ENCODE results near the gene BMERB1.
"Not testable (repeated sequence)": the region's sequence is repeated elsewhere in the genome, so short reads cannot be mapped to it uniquely, and the experiment has no call there.

DNA sequence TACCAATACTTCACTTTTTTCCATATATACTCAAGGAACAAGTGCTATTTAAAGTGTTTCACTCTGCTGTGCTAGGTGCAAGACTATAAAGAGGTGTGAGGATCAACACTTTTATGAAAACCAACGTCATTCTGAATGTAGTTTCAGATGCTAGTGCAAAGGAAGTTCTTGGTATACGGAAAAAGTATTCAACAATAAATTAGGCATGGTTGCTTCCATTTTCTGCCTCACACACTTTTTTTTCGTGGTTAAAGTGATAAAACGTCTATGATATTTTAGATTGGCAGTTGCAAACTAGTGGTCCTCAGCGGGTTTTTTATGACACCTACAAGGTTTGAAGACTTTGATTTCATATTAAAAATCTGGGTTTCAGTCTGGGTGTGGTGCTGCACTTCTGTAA is 44.5 kb upstream of the BMERB1 start:
- not testable (repeated sequence) for TF ChIP-seq CTCF, POLR2A (IDR thresholded peaks at IDR 0.05)
